Measurements from ENCODE around the gene IL12RB2. TPM values are rescaled to one million over a fixed set of nuclear protein-coding genes. Genes with fewer than 3 reads are reported as not detected.

IL12RB2 gene
- total RNA-seq, 3 donors from 2014 or later, result 75.9 to 87.4 (median 81.2) TPM

GRCh38 chr1:67347688-67348472, 40.2 kb downstream of the IL12RB2 start:
- DNase-seq (peak; percentile 9), ATAC-seq (no peak)
- H3K27me3 Mint-ChIP-seq (ENCODE audit: low read depth), result no peaks in the 10 kb centered on the region
- H3K4me1 Mint-ChIP-seq (ENCODE audit: low read depth), result peaks cover 19% of the 10 kb centered on the region
- no peak overlapping the region for H3K4me3 Mint-ChIP-seq
- H3K9me3 Mint-ChIP-seq, result no peaks in the 10 kb centered on the region
- H3K36me3 Mint-ChIP-seq (ENCODE audit: insufficient read depth), result peaks cover 25% of the 10 kb centered on the region

DNA sequence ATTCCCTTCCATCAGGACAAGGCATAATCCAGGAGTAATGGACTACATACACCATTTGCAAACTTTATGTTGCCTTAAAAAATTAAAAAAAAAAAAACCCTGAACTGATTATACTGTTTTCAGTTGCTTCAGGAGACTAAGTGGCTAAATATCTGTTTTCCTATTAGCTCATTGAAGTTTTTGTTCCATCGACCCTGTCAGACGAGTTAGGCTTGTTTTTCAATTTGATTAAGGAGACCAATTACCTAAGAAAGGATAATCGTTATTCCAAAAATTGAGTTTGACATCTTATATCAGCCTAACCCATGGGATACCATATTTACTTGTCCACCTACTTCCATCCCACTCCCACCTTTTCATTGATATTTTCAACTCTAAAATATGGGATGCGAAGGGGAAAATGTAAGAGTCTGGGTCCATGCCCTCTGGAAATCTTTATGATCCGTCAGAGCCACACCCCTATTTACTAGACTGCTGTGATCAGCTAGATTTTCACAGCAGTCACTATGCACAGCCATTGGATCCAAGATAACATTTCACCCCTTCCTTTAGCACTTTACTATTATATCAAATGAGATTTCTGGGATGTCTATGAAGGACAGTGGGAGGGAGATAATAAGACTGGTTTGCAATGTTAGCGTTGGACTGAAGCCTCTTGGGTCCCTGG, 41.0 kb downstream of the IL12RB2 start:
- ATAC-seq (no peak), DNase-seq (no peak)
- H3K9me3 Mint-ChIP-seq, result no peaks in the 10 kb centered on the region
- H3K4me1 Mint-ChIP-seq (ENCODE audit: low read depth), result peaks cover 13% of the 10 kb centered on the region
- H3K27me3 Mint-ChIP-seq (ENCODE audit: low read depth), result no peaks in the 10 kb centered on the region
- no peak overlapping the region for H3K4me3 Mint-ChIP-seq
- peaks cover 28% of the 10 kb centered on the region for H3K36me3 Mint-ChIP-seq (ENCODE audit: insufficient read depth)

DNA sequence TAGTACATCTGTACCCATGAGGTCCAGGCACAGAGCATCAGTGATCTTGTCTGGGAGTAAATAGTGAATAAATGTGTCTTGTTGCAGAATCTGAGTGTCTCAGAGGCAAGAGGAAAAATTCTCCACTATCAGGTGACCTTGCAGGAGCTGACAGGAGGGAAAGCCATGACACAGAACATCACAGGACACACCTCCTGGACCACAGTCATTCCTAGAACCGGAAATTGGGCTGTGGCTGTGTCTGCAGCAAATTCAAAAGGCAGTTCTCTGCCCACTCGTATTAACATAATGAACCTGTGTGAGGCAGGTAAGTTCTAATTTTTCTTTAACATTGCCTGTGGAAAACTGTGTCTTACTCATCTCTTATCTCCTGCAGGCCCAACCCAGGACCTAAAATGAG, 43.1 kb downstream of the IL12RB2 start:
- no peaks in the 10 kb centered on the region for H3K27me3 Mint-ChIP-seq (ENCODE audit: low read depth)
- no peak for DNase-seq
- H3K36me3 Mint-ChIP-seq (ENCODE audit: insufficient read depth), result peaks cover 38% of the 10 kb centered on the region
- H3K4me3 Mint-ChIP-seq, result no peak overlapping the region
- H3K9me3 Mint-ChIP-seq, result no peaks in the 10 kb centered on the region
- ATAC-seq, result peak; percentile 53 to 73
- H3K4me1 Mint-ChIP-seq (ENCODE audit: low read depth), result peaks cover 15% of the 10 kb centered on the region

DNA sequence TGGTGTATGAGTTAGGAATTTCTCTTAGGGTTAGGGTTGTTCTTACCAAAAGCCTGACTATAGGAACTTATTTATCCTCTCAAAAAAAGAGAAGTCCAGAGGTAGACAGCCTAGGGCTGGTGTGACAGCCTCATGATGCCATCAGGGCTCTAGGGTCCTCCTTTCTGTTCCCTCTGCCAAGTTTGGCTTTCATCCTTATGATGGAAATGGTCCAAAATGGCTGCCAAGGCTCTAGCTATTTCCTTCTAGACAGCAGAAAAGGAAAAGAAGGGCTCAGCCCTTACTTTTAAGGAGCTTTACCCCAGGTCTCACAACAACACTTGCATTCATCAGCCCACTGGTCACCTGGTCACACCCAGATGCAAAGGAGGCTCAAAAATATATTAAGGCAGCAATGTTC, 44.5 kb downstream of the IL12RB2 start:
- H3K4me1 Mint-ChIP-seq (ENCODE audit: low read depth), result peaks cover 22% of the 10 kb centered on the region
- no peaks in the 10 kb centered on the region for H3K9me3 Mint-ChIP-seq
- no peaks in the 10 kb centered on the region for H3K27me3 Mint-ChIP-seq (ENCODE audit: low read depth)
- H3K36me3 Mint-ChIP-seq (ENCODE audit: insufficient read depth), result peaks cover 42% of the 10 kb centered on the region
- DNase-seq (no peak), ATAC-seq (no peak)
- H3K4me3 Mint-ChIP-seq, result no peak overlapping the region

DNA sequence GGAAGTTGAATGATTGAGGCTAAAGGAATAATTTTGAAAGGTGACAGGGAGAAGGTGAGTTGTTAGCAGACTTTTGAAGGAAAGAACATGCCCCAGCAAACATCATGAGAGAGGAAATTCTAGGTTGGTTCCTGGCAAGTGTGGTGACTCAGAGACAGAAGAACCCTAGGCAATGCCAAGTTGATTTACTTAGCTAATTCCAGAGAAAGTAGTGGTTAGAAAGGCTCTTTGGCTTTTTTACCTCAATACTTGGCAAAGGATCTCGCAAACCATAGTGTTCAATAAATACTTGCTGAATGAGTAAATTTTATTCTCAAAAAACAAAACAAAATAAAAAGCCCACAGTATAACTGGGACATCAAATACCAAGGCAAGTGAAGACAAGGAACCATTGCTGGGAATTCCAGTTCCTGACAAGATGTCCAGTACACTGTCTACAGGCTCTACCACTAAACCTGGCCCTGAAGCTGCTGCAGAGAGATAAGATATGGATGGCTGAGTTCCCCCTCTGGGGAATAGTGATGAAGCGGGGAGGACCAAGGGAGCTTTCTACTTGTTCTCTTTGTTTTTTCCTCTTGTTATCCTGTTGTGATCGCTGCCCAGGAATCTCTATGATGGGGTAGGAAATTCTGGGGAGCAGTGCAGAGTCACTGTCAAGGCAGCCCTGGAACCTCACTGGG, 48.2 kb downstream of the IL12RB2 start:
- Mint-ChIP-seq H3K9me3 (no peaks in the 10 kb centered on the region), H3K27me3 (ENCODE audit: low read depth) (no peaks in the 10 kb centered on the region), H3K4me1 (ENCODE audit: low read depth) (peaks cover 13% of the 10 kb centered on the region), H3K36me3 (ENCODE audit: insufficient read depth) (peaks cover 43% of the 10 kb centered on the region), H3K4me3 (no peak overlapping the region)
- ATAC-seq (peak in 1 of 2 donors; percentile 9), DNase-seq (no peak)

DNA sequence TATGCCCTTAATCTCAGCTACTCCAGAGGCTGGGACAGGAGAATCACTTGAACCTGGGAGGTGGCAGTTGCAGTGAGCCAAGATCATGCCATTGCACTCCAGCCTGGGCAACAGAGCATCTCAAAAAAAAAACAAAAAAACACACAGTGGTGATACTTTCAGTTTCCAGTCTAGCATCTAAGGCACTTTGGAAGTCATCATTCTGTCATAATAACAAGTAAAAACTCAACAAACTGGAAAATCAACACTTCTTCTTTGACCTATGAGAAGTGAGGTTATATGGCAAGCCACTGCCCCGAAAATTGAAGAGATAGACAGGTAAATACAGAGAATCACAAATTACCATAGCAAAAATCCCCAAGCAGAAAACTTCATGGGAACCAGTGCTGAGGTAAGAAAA, 51.9 kb downstream of the IL12RB2 start:
- H3K9me3 Mint-ChIP-seq, result no peaks in the 10 kb centered on the region
- DNase-seq (no peak), ATAC-seq (peak; percentile 46 to 54)
- H3K4me1 Mint-ChIP-seq (ENCODE audit: low read depth), result peaks cover 18% of the 10 kb centered on the region
- H3K4me3 Mint-ChIP-seq, result no peak overlapping the region
- peaks cover 31% of the 10 kb centered on the region for H3K36me3 Mint-ChIP-seq (ENCODE audit: insufficient read depth)
- no peaks in the 10 kb centered on the region for H3K27me3 Mint-ChIP-seq (ENCODE audit: low read depth)

- Mint-ChIP-seq H3K9me3 (no peaks in the 10 kb centered on the region), H3K4me3 (no peak overlapping the region), H3K4me1 (ENCODE audit: low read depth) (peaks cover 13% of the 10 kb centered on the region), H3K27me3 (ENCODE audit: low read depth) (no peaks in the 10 kb centered on the region), H3K36me3 (ENCODE audit: insufficient read depth) (peaks cover 22% of the 10 kb centered on the region)
- no peak for DNase-seq
- ATAC-seq, result no peak
Measured at GRCh38 chr1:67361641-67362040, 54.0 kb downstream of the IL12RB2 start.

- H3K4me3 Mint-ChIP-seq, result no peak overlapping the region
- ATAC-seq (no peak), DNase-seq (no peak)
- peaks cover 28% of the 10 kb centered on the region for H3K36me3 Mint-ChIP-seq (ENCODE audit: insufficient read depth)
- H3K4me1 Mint-ChIP-seq (ENCODE audit: low read depth), result peaks cover 5% of the 10 kb centered on the region
- H3K9me3 Mint-ChIP-seq, result no peaks in the 10 kb centered on the region
- no peaks in the 10 kb centered on the region for H3K27me3 Mint-ChIP-seq (ENCODE audit: low read depth)
Measured at GRCh38 chr1:67367370-67368045, 59.8 kb downstream of the IL12RB2 start.

GRCh38 chr1:67368046-67368514, 60.4 kb downstream of the IL12RB2 start:
- Mint-ChIP-seq H3K36me3 (ENCODE audit: insufficient read depth) (peaks cover 28% of the 10 kb centered on the region), H3K4me3 (no peak overlapping the region)
- ATAC-seq, result no peak

GRCh38 chr1:67371043-67371442, 63.4 kb downstream of the IL12RB2 start:
- Mint-ChIP-seq H3K27me3 (ENCODE audit: low read depth) (no peaks in the 10 kb centered on the region), H3K36me3 (ENCODE audit: insufficient read depth) (peaks cover 31% of the 10 kb centered on the region), H3K9me3 (no peaks in the 10 kb centered on the region), H3K4me3 (no peak overlapping the region), H3K4me1 (ENCODE audit: low read depth) (no peaks in the 10 kb centered on the region)
- no peak for ATAC-seq
- no peak for DNase-seq

More at GRCh38 chr1:67368046-67368514, 60.4 kb downstream of the IL12RB2 start:
- no peaks in the 10 kb centered on the region for H3K27me3 Mint-ChIP-seq (ENCODE audit: low read depth)
- no peak for DNase-seq
- peaks cover 5% of the 10 kb centered on the region for H3K4me1 Mint-ChIP-seq (ENCODE audit: low read depth)
- no peaks in the 10 kb centered on the region for H3K9me3 Mint-ChIP-seq

DNA sequence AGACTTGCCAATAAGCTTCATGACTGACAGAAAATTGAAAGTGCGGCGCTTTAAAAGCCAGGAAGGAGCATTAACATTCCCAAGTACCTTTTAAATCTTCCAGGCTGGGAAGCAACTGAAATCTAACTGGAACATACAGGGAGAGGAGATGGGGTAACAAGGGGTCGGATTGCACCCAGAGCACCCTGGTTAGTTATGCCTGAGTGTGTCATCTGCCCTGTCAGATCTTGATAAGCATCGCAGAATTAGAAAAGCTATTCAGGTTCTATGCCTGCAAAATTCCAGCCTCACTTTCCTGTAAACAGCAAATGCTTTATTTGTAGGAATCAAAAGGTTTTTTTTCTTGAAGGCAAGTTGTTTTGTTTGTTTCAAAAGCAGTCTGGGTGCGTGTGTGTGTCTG, 64.0 kb downstream of the IL12RB2 start:
- ATAC-seq (no peak), DNase-seq (no peak)
- H3K9me3 Mint-ChIP-seq, result no peaks in the 10 kb centered on the region
- H3K4me1 Mint-ChIP-seq (ENCODE audit: low read depth), result no peaks in the 10 kb centered on the region
- peaks cover 36% of the 10 kb centered on the region for H3K36me3 Mint-ChIP-seq (ENCODE audit: insufficient read depth)
- H3K4me3 Mint-ChIP-seq, result no peak overlapping the region
- no peaks in the 10 kb centered on the region for H3K27me3 Mint-ChIP-seq (ENCODE audit: low read depth)

- Mint-ChIP-seq H3K4me1 (ENCODE audit: low read depth) (no peaks in the 10 kb centered on the region), H3K36me3 (ENCODE audit: insufficient read depth) (peaks cover 38% of the 10 kb centered on the region), H3K9me3 (no peaks in the 10 kb centered on the region), H3K4me3 (no peak overlapping the region), H3K27me3 (ENCODE audit: low read depth) (no peaks in the 10 kb centered on the region)
- no peak for DNase-seq
- ATAC-seq, result no peak
Measured at GRCh38 chr1:67372136-67372535, 64.5 kb downstream of the IL12RB2 start.

DNA sequence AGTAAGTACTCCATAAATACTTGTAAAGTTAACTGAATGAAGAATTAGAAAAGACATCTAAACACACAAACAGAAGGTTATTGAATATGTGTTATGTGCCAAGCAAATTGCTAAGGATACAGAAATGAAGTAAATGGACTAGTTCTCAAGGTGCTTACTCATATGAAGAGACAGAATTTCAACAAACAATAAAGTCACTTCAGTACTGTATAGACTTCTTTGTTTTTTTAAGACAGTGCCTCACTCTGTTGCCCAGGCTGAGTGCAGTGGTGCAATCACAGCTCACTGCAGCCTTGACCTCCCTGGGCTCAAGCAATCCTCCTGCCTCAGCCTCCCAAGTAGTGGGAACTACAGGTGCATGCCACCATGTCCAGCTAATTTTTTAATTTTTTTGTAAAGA, 65.2 kb downstream of the IL12RB2 start:
- DNase-seq (no peak), ATAC-seq (peak; percentile 24 to 35)
- H3K36me3 Mint-ChIP-seq (ENCODE audit: insufficient read depth), result peaks cover 39% of the 10 kb centered on the region

DNA sequence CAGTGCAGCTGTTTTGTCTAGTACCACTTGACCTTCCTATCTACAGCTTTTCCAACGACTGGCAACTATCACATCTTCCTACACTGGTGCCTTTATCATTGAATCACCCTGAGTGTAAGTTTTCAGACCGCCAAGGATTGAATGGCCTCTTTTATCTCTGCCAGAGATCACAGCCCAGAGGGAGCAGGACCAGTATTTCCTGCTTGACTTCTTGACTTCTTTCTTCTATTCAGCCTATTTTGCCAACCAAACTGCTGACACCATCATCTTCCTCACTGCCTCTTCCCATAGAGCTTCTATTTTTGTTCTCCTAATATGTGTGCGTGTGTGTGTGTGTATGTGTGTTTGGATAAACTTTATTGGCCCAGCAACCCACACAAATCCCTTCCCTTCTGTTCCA, 68.7 kb downstream of the IL12RB2 start:
- Mint-ChIP-seq H3K27me3 (ENCODE audit: low read depth) (no peaks in the 10 kb centered on the region), H3K4me1 (ENCODE audit: low read depth) (no peaks in the 10 kb centered on the region), H3K36me3 (ENCODE audit: insufficient read depth) (peaks cover 38% of the 10 kb centered on the region), H3K4me3 (no peak overlapping the region), H3K9me3 (no peaks in the 10 kb centered on the region)
- no peak for ATAC-seq
- DNase-seq, result no peak

More for the DNA sequence above, 65.2 kb downstream of the IL12RB2 start:
- Mint-ChIP-seq H3K4me1 (ENCODE audit: low read depth) (no peaks in the 10 kb centered on the region), H3K4me3 (no peak overlapping the region), H3K9me3 (no peaks in the 10 kb centered on the region), H3K27me3 (ENCODE audit: low read depth) (no peaks in the 10 kb centered on the region)

Measured in activated T-cell treated with anti-CD3 and anti-CD28 coated beads, Interleukin-2, amount 50 U/mL, for 4 hours (primary cell).